ENCODE measurements around the gene SYT14.

DNA sequence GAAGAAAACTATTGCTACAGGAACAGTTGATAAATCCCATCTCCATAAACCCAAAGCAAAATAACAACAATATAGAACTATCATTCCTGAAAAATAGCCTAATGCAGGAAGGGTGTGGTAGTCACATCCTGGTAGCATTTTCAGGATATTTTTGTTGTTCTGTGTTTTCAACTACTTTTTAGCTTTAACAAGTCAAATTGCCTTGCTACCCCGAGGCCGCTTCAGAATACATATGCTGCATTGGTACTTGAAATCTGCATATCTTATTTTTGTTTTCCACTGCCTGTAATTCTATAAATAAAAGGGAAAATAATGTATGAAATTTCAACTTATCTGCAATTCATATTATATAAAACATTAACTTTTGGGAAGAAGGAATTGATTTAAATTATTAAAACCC lies 36.8 kb upstream of the SYT14 start:
- TF ChIP-seq CTCF (IDR thresholded peaks at IDR 0.05) (no peak), POLR2A (IDR thresholded peaks at IDR 0.05) (no peak), EP300 (IDR thresholded peaks at IDR 0.05) (no peak)
